HuH-7 (cell line): ENCODE measurements around the gene LIN52.
A peak's percentile ranks its signal among the peaks of the same experiment; 100 is the strongest.

Experiments used
- DNase-seq: peaks from one replicate; pipeline ENCODE4 v3.0.0; 2011; ENCODE audit warnings: low spot score

The LIN52 gene

DNA sequence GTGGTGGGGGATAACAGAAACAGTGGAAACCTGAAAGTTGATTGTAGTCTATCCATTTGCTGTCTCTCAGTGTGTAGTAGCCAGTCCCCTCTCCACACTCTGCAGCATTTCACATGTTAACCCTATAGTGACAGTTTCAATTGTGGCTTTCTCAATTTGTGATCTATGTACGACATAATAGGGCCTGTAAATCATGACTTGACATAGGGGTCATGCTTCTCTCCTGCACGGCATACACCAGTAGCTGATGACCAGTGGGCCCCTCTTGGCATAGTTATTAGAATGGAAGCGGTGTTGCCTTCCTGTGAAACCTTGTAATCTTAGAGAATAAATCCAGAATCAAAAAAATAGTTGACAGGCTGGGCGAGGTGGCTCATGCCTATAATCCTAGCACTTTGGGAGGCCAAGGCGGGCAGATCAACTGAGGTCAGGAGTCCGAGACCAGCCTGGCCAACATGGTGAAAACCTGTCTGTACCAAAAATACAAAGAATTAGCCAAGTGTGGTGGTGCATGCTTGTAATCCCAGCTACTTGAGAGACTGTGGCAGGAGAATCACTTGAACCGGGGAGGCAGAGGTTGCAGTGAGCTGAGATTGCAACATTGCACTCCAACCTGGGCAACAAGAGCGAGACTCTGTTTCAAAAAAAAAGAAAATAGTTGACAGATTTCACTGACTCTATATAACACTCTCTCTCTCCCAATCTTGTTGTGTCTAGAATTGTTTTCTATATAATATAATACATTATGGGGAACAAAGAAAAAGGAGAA lies 109.9 kb downstream of the LIN52 start:
- no peak for DNase-seq

DNA sequence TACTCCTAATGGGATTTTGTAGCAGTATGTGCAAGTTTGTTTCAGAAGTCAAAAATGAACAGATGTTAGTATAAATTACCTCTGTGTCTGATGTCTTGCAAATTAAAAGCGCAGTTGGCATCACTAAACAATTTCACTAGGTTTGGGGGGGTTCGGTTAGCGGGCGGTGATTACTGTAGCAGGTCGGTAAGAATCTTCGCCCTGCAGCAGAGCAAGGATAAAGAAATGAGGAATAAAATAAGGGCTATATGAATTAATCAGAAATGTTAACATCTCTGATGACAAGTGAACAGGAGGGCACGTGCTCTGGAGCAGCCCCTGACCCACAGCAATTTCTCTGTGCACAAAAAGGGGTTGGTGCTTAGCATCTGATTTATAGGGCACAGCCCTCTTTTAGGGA lies 110.9 kb downstream of the LIN52 start:
- no peak for DNase-seq

DNA sequence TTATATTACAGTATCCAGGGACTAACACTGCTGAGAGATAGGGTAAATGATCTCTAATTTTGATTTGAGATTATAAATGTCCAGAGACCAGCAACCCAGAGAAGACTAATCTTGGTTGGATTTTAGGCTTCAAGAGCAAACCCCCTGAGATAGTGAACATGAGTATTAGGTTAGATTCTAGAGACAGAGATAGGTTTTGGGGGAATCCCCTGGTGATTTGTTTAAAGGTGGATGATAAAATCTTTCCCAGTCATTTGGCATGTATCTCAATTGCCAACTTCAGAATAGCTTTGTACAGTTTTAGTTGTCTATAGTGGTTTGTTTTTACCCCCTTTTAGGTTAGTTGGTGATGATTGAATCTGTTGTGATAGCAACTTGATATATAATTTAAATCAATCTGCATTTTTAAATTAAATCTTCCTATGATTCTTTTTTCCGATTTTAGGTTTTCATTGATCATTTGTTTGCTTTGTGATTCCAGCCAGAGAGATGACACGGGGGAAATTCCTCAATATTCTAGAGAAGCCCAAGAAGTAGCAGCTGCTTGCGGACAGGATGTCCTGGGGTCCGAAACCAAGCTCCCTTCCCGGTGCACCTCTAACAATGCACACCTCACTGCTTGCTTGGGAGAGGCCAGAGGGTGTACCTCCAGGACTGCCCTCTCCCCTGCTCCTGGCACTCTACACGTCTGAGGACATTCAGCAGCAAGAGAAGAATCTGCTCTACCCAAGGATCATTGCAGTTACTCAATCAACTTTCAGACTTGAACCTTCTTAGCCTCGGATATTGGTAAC lies 113.9 kb downstream of the LIN52 start:
- no peak for DNase-seq

GRCh38 chr14:74202113-74202512 lies 117.4 kb downstream of the LIN52 start:
- DNase-seq: no peak

- no peak for DNase-seq
Observed at GRCh38 chr14:74203639-74204038, 118.9 kb downstream of the LIN52 start.

DNA sequence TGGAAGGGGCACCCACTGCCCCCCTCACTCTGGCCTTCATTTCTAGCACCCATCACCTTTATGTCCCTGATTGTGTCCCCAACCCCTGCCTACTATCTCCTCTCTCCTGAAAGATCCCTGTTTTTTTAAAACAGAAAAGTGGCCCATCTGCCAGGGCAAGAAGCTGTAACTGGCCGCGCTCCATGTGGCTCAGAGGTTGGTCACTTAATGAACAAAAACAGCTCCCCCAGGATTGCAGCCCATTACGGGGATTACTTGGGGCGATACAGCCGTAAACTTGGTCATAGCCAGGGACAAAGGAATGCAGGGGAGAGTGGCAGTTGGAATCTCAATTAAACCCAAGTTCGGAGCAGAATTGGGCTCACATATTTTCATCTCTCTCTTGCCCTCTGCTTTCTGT lies 119.7 kb downstream of the LIN52 start:
- DNase-seq: no peak

GRCh38 chr14:74205882-74206281 lies 121.1 kb downstream of the LIN52 start:
- DNase-seq: no peak

DNA sequence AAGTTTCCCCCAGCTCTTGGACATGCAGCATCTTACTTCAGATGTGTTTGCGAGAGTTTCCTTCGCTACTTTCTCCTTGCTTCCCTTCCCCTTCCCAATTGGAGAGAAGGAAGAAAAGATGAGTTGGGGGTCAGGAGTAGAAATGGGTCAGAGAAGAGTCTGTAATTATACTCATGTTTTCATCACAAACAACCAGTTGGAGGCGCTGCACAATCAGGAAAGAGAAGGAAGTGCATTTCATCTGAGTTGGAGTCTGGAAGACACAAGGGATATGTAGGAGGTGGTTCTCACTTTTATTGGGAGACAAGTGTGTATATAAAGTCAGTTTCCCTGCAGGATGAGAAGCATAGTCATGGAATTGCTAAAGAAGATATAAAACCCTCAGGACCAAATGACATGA lies 123.2 kb downstream of the LIN52 start:
- no peak for DNase-seq

DNA sequence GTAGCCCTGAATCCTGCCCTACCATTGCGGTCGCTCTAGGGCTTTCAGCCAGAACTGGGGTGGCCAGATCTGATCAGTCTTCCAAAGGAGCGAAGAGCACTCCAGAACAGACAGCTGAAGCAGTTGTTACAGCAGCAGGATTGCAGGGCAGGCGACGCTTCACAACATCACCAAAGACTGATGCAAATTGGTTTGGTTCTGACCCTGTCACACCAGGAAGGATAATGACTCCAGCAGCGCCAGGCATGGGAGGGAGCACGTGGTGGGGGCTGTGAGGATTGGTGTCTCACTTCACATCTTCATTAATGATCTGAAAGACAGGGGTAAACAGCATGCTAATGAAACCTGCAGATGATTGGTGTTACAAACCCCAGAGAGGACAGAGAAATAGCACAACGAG lies 123.9 kb downstream of the LIN52 start:
- no peak for DNase-seq

DNA sequence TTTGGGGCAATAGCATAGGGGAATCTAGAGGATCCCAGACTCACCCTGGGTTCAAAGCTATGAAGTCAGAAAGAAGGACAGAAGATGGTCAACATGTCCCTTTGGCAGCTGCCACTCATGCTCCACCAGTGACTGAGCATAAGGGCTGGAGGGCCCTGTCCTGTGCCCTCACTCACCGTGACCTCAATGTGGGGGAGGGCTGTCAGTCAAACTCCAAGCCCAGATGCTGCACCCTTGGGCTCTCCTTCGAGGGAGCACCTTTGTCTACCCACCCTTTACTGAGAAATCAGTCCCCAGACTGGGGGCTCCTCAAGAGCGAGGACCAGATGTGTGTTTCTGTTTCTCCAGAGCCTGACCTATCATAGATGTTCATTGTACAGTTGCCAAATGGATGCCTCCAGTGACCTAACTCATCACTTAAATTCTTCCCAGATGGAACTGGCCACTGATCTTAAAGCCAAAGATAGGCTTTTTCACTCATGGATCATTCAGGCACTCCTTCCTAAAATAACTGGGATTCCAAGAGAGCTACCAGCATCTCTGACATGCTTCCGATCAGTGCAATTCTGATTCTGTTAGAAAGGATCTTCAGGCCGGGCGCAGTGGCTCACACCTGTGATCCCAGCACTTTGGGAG lies 127.3 kb downstream of the LIN52 start:
- DNase-seq: no peak

- DNase-seq: no peak
Observed at GRCh38 chr14:74213907-74214803, 129.4 kb downstream of the LIN52 start.

DNA sequence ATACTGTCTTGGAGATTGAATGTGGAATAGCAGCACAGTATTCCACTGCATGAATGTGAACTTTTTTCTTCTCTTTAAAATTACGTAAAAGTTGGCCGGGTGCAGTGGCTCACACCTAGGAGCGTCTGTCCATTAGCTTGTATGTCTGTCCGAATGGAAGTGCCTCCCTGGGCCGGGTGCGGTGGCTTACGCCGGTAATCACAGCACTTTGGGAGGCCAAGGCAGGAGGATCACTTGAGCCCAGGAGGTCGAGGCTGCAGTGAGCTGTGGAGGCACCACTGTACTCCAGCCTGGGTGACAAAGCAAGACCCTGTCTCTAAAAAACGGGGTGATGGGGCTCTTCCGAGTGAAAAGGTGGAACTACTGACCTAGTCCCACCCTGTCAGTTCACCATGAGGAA lies 131.9 kb downstream of the LIN52 start:
- no peak for DNase-seq

- peak; percentile 90 for DNase-seq
Observed at GRCh38 chr14:74217672-74218448, 133.1 kb downstream of the LIN52 start.

DNA sequence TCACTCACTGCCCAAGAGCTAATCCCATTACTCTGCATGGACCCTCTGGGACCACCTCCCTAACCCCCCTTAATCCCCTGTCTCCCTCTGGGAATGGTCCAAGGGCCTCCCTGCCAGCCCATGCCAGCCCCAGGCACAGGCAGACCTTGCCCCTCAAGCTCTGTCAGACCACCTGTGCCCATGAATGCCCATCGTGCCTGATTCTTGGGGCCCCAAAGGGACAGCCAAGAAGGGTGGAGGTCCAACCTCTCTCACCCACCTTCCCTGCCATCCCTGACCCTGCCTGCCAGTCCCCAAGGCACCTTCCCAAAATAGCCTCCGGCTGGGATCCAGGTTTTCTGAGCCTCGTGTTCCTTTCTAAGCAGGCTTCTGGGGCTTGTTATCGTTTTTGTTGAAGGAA lies 133.7 kb downstream of the LIN52 start:
- DNase-seq: no peak

- DNase-seq: no peak
Observed at GRCh38 chr14:74219277-74220205, 134.8 kb downstream of the LIN52 start.

DNA sequence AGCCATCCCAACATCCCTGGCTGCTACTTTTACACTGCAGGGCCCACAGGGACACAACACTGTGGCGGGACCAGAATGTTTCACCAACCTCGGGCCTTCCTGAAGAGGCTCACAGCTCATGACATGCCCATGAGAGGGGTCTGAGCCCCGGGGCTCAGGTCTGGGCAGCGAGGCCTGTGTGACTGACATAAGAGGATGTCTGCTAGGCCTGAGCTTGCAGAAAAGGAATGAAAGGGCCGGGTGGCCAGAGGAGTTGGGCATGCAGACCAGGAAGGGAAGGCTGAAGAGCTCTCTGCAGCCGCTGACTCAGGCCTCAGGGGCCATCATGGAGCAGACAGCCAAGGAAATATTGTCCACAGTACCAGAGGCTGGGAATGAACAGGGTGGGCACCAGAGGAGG lies 136.2 kb downstream of the LIN52 start:
- no peak for DNase-seq

- DNase-seq: no peak
Observed at GRCh38 chr14:74221741-74222140, 137.0 kb downstream of the LIN52 start.

DNA sequence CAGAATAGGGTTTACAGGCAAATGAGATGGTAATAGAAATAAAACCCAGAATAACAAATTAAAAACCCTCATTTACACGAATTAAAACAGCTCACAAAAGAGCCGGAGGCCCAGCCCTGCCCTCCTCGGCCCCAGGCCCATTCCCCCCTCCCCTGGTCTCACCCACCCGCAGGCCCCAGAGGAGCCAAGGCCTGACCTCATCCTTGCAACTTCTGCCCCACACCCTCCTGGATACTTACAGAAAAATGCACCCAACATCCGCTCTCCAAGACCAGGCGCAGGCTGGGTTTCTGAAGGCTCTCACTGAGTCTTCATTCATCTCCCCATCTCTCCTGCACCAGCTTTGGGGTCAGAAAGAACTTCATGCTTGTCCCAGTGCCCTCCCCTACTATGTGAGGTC lies 138.3 kb downstream of the LIN52 start:
- DNase-seq: no peak

DNA sequence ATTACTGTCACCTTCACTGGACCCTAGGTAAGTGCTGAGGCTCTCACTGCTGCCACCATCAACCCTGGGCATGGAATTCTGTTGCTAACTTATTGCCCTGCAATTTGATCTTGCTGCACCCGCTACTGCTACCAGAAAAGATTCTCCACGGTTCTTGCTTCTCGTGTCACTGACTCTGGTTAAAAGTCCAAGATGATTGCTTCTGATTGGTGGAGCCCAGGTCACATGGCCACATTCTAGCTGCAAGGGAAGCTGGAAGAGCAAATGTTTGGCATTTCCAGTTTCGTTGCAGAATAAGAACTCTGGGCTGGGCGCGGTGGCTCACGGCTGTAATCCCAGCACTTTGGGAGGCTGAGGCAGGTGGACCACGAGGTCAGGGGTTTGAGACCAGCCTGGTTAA lies 147.0 kb downstream of the LIN52 start:
- no peak for DNase-seq

DNA sequence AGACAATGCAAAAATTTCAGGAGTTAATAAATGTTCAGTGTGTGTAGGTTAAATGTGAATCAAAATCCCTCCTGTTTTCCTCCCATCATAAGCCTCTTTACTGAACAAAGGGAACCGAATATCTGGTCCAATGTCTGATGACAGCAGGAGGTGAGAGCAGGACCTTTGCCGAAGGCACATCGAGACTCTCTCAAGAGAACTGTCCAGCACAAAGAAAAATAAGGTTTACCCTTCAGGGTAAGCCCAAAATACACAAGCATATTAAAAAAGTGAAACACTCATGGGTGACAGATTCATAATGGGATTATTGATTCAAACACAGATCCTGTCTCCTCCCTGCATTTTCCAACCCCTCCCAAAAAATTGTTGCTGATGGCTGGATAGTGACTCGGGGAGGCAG lies 150.3 kb downstream of the LIN52 start:
- no peak for DNase-seq
